Measurements from ENCODE around the gene TARBP2.

Gene TARBP2, protein sequence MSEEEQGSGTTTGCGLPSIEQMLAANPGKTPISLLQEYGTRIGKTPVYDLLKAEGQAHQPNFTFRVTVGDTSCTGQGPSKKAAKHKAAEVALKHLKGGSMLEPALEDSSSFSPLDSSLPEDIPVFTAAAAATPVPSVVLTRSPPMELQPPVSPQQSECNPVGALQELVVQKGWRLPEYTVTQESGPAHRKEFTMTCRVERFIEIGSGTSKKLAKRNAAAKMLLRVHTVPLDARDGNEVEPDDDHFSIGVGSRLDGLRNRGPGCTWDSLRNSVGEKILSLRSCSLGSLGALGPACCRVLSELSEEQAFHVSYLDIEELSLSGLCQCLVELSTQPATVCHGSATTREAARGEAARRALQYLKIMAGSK

DNA sequence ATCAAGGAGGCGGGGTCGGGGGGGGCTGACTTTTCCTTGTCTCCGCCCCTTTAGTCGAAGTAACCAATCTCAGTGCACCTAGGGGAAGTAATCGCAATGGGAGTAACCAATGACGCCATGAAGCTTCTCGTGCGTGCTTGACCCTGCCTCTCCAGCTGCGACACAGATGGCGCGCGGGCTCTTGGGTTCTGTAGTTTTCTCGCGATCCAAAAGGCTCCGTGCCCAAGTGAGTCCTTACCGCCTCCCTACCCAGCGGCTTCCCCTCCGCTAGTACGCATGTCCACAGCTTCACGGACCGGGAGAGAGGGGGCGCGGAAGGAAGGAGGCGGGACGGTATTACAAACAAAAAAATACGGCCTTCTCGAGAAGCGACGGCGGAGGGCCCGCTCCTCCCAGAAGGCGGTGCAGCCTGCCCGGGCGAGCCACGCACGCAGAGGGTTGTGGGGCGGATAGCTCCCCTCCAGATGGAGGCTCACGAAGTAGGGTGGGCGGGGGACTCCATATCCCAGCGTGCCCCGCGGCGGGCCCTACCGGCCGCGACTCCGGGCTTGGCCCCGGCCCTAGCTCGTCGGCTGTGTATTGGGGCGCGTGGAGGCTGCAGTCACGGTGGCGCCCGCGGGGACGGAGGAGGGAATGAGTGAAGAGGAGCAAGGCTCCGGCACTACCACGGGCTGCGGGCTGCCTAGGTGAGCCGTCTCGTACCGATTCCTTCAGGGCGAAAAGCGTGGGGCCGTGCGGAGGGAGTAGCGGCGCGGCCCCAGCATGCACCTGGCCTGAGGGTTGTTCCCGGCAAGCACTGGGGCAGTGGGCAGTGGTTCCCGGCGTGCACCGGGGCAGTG, at the start of gene TARBP2:
Gene TARBP2, plus strand, starts transcription at position 508 of the 839 bp plus-strand sequence. Its CDS starts 126 bp downstream, at position 634.
- DNase-seq, result peak; percentile 91 to 100 (median 99)

GRCh38 chr12:53451661-53452158, 49.4 kb upstream of the TARBP2 start, which contains the start of gene PCBP2:
PCBP2 (plus strand) TSS chr12:53452102; CDS start chr12:53454801, 2,699 bp downstream.
- DNase-seq, result peak; percentile 81 to 100 (median 99)

DNA sequence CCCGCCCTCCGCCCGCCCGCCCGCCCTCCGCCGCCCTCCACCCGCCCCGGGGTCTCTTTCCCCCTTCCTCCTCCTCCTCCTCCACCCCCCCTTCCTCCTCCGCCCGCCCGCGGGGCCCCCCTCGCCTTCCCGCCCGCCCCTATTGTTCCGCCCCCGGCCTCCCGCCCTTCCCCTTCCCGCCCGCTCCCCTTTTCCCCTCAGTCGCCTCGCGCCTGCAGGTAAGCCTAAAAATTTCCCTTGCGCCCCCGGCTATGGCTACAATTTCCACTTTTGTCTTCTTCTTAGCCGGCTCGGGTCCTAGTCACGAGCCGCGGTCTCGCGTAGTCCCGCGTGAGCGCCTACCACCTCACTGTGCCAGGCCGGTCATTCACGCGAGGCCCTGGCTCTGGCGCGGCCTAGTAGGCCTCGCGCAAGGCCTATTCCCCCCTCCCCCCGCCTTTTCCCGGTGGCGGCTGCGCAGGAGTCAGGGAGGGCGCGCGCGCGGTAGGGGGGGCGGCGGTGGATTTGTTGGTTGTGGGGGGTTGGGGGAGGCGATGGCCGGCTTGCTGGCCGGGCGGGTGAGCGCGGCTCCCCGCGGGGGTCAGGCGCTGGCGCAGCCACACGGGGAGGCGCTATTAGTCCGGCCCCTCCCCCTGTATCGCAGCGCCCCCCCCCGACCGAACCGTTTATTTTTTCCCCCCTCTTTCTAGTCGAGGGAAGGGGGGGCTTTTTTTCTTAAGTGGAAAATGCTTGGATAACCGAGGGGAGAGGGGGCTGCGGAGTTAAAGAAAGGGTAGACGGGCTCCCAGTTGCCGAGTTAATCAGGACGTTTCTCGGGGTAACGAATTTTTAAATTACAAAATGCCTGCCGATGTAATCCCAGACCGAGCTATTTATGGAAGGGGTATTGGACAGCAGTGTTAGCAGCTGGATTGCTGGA, 48.7 kb upstream of the TARBP2 start:
- peak in 55 of 56 donors; percentile 37 to 91 (median 82) for DNase-seq

- DNase-seq, result no peak
Observed at GRCh38 chr12:53453953-53454640, 47.0 kb upstream of the TARBP2 start.

DNA sequence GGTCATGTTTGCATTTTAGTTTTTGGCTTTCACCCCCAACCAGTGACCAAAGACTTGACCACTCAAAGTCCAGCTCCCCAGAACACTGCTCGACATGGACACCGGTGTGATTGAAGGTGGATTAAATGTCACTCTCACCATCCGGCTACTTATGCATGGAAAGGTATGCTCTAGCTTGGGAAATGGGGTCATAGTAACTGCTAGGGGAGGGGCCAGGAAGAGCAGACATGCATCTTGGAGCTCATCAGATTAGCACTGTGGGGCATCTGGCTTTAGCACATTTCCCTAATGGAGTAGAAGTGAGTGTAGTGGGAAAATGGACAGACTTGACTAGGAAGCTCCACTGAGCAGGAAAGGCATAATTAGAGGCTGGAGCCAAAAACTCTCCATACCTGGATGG, 46.4 kb upstream of the TARBP2 start:
- no peak for DNase-seq

- no peak for DNase-seq
Observed at GRCh38 chr12:53456654-53457366, 44.3 kb upstream of the TARBP2 start.

GRCh38 chr12:53459097-53459496, 42.0 kb upstream of the TARBP2 start:
- no peak for DNase-seq

GRCh38 chr12:53461059-53461458, 40.0 kb upstream of the TARBP2 start:
- DNase-seq, result no peak

DNA sequence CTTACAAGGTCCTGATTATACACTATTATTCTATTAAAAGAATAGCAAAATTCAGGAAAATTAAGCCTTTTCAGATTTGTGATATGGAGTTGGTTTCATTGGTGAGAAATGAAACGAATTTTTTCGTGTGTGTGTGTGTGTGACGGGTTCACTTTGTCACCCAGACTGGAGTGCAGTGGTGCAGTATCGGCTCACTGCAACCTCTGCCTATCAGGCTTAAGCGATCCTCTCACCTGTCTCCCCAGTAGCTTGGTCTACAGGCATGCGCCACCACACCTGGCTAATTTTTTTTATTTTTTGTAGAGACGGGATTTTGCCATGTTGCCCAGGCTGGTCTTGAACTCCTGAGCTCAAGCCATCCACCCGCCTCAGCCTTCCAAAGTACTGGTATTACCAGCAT, 39.5 kb upstream of the TARBP2 start:
- DNase-seq, result no peak

DNA sequence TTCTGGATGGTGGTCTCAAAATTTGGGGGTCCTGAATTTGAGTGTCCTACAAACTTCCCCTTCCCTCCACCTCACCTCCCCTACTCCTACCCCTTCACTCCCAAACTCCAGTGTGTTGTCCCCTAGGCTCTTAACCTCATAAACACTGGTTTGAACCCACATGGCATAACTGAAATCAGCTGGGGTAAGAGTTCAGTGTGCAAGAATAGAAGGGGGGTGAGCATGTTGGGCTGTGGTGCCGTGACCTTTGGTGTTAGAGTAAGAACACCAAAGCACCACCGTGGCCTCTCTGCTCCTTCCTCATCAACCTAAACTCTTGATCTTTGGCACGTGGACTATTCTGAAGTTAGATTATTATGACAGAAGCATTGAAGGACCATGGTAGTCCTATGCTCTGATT, 38.1 kb upstream of the TARBP2 start:
- DNase-seq, result no peak

- no peak for DNase-seq
Observed at GRCh38 chr12:53463802-53464560, 37.1 kb upstream of the TARBP2 start.

DNA sequence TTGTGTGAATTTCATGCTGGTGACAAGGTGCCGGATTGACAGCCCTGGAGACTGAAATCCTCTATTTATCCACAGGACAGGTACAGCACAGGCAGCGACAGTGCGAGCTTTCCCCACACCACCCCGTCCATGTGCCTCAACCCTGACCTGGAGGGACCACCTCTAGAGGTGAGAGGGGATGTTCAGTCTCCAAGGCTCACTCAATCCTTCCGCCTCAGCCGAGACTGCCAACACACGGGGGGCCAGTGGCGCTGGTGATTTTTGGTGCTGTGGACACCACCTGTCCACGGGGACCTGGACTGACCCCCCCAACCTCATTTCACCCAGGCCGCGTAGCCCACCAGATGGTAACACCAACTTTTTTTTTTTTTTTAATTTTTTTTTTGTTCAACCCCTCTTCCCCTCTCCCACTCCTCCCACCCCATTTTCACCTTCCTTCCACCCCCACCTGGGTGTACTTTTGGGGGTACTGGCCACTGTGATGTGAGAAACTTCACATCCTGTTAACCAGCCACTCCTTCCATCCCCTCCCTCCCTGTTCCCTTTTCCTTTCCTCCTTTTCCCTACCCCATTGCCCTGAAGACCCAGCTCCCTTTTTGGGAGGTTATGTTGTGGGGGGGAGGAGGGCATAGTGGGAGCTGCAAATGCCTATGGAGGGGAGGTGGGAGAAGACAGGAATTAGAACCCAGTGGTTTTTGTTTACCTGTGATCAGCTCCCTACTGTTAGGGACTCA, 36.2 kb upstream of the TARBP2 start:
- DNase-seq, result no peak

- DNase-seq, result no peak
Observed at GRCh38 chr12:53465679-53466078, 35.4 kb upstream of the TARBP2 start.

DNA sequence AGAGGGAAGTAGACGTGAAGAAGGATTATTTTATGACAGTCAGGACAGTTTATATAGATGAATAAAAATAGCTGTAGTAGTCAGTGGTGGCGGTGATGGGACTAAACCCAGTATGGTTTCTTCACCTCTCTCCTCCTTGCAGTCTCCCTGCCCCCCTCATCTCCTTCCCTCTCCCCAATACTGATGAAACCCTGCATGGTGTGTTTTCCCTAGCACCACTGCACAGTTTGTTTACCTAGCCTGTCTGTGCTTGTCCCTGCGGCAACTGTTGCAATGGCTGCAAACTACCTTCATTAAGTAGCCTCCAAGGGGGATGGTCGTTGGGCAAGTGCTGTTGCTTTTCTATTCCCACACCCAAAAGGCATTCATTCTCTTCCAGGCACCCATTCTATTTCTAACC, 34.4 kb upstream of the TARBP2 start:
- DNase-seq, result no peak

DNA sequence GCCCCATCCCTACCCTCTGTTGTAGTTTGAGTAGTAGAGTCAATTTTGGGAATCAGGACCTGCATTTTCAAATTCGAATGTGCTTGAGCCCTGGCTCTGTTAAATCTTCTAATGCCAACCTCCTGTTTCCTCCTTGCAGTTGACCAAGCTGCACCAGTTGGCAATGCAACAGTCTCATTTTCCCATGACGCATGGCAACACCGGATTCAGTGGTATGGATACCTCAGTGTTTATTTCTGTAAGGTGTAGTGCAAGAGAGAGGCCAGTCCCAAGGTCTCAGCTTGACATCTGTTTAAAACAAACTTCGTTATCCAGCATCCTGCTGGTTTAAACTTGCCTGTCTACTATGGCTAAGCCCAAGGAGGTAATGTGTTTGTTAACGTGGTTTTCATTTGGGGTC, 34.0 kb upstream of the TARBP2 start:
- DNase-seq, result no peak

DNA sequence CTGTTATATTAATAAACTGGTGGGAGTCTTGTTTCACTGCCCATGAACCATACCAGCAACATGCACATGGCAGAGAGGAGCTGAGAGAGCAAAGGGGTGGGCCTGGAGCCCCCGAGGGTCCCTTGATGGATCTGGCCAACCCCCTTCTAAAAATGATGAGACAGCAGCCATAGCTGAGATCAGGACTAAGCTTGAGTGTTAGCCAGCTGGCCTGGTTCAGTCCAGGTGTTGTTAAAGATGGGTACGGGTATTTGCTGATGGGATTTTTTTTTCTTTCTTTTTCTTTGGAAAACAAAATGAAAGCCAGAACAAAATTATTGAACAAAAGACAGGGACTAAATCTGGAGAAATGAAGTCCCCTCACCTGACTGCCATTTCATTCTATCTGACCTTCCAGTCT, 33.2 kb upstream of the TARBP2 start:
- no peak for DNase-seq

DNA sequence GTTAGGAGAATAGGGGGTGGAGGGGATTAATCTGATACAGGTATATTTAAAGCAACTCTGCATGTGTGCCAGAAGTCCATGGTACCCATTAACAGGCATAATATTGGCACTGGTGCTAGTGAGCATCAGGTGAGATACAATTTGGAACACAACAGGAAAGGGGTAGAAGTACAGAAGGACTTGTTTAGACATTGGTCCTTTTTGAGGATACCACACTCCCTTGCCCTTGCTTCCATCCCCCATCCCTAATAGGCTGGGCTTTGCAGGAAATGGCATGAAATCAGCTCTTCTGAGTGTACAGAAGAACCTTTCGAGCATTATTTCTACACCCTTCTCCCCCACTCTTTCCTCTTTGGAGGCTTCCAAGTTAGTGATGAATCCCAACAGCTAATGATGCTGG, 32.8 kb upstream of the TARBP2 start:
- no peak for DNase-seq

DNA sequence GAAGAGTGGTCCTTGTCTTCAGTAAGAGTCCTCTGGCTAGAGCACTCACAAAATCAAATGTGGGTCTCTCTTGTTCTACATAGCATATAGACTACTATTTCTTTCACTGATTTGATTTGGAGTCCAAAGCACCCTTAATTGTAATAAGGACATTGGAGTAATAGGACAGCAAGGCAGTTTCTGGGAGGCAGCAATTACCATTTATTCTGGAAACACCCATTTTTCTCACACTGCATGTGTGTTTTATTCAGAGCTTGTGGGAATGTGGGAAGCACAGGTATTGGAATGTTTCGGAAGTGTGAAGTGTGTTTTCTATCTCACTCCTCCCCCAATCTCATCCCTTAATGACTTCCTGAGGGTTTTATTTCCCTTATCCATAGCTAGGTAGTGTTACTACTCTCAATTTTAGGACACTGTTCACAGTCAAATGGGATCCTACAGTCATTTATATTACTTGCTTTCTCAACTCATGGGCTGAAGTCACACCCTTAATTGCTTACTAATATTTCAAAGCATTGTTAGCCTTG, 29.0 kb upstream of the TARBP2 start:
- no peak for DNase-seq
